ENCODE data around the gene CYSRT1. TPM values are rescaled to one million over a fixed set of nuclear protein-coding genes. Genes with fewer than 3 reads are reported as not detected.

Gene CYSRT1
- total RNA-seq, 6 experiments from 2014 or later: 0.20 to 1.2 (median 0.31) TPM; not detected in 1

GRCh38 chr9:137178201-137178938 lies 46.6 kb upstream of the CYSRT1 start:
- DNase-seq: no peak
- no peak overlapping the region for H3K4me3 ChIP-seq
- no peak for TF ChIP-seq POLR2A (IDR thresholded peaks at IDR 0.05)
- TF ChIP-seq CTCF (IDR thresholded peaks at IDR 0.05): no peak
- peak in 2 of 4 donors; percentile 4 to 13 for ATAC-seq
- intact Hi-C loops (cut with DNase I): loop anchor here in 1 of 2 donors (5.0 kb wide), 1 partner anchor 54 kb away; the partner anchor contains the start of gene SLC34A3
- H3K9me3 ChIP-seq: no peaks in the 10 kb centered on the region
- no CpG with 5 or more reads among the region's 23 CpGs for WGBS (ENCODE audit: insufficient coverage, low coverage, low lambda C conversion rate, missing lambda C conversion rate)
- H3K36me3 ChIP-seq: peaks cover 0 to 32% (median 13%) of the 10 kb centered on the region in 4 donors
- H3K27me3 ChIP-seq: no peaks in the 10 kb centered on the region
- H3K27ac ChIP-seq: no peak overlapping the region
- no peaks in the 10 kb centered on the region for H3K4me1 ChIP-seq

- intact Hi-C loops (cut with DNase I): loop anchor here in 1 of 2 donors (5.0 kb wide), 1 partner anchor 53 kb away; the partner anchor contains the start of gene SLC34A3
- TF ChIP-seq POLR2A (IDR thresholded peaks at IDR 0.05): no peak
- no peak for TF ChIP-seq CTCF (IDR thresholded peaks at IDR 0.05)
- Histone ChIP-seq H3K4me1 (no peaks in the 10 kb centered on the region), H3K4me3 (no peak overlapping the region), H3K27ac (no peak overlapping the region), H3K27me3 (no peaks in the 10 kb centered on the region), H3K36me3 (peaks cover 0 to 36% (median 16%) of the 10 kb centered on the region in 4 donors), H3K9me3 (no peaks in the 10 kb centered on the region)
- DNase-seq: no peak
- no peak for ATAC-seq
- 85% methylated on average over 12 of the region's 19 CpGs for WGBS (ENCODE audit: insufficient coverage, low coverage, low lambda C conversion rate, missing lambda C conversion rate)
Observed at GRCh38 chr9:137178939-137179630, 45.9 kb upstream of the CYSRT1 start.

- H3K27me3 ChIP-seq: no peaks in the 10 kb centered on the region
- 80% methylated on average over 1 of the region's 17 CpGs for WGBS (ENCODE audit: insufficient coverage, low coverage, low lambda C conversion rate, missing lambda C conversion rate)
- no peak overlapping the region for H3K4me3 ChIP-seq
- H3K27ac ChIP-seq: no peak overlapping the region
- ATAC-seq (no peak), DNase-seq (no peak)
- intact Hi-C loops (cut with DNase I): loop anchor here (5.0 to 10.0 kb wide), 2 partner anchors 53 to 55 kb away; partner anchors contain the start of gene SLC34A3 (in 2 of the 2)
- no peaks in the 10 kb centered on the region for H3K4me1 ChIP-seq
- TF ChIP-seq CTCF (IDR thresholded peaks at IDR 0.05): no peak
- TF ChIP-seq POLR2A (IDR thresholded peaks at IDR 0.05): no peak
- peaks cover 0 to 36% (median 16%) of the 10 kb centered on the region in 4 donors for H3K36me3 ChIP-seq
- no peaks in the 10 kb centered on the region for H3K9me3 ChIP-seq
Observed at GRCh38 chr9:137179761-137180160, 45.2 kb upstream of the CYSRT1 start.

- DNase-seq: no peak
Observed at GRCh38 chr9:137180491-137180890, 44.5 kb upstream of the CYSRT1 start.

More at GRCh38 chr9:137180491-137180890, 44.5 kb upstream of the CYSRT1 start:
- Histone ChIP-seq H3K27me3 (no peaks in the 10 kb centered on the region), H3K9me3 (no peaks in the 10 kb centered on the region), H3K27ac (no peak overlapping the region), H3K4me3 (no peak overlapping the region), H3K36me3 (peaks cover 0 to 36% (median 17%) of the 10 kb centered on the region in 4 donors), H3K4me1 (no peaks in the 10 kb centered on the region)
- no CpG with 5 or more reads among the region's 20 CpGs for WGBS (ENCODE audit: insufficient coverage, low coverage, low lambda C conversion rate, missing lambda C conversion rate)
- ATAC-seq: no peak
- intact Hi-C loops (cut with DNase I): loop anchor here in 1 of 2 donors (10.0 kb wide), 1 partner anchor 54 kb away; the partner anchor contains the start of gene SLC34A3
- TF ChIP-seq CTCF (IDR thresholded peaks at IDR 0.05) (no peak), POLR2A (IDR thresholded peaks at IDR 0.05) (no peak)
